Calu3 (cell line): ENCODE data around the gene ARMCX6. TPM values are rescaled to one million over a fixed set of nuclear protein-coding genes. Genes with fewer than 3 reads are reported as not detected.
"Not testable (repeated sequence)": the region's sequence is repeated elsewhere in the genome, so short reads cannot be mapped to it uniquely, and the experiment has no call there.

Experiments used
- BruUV-seq: library from RNA; stranded (reverse); fragments of 400-500 nt; replicated peaks from 2 replicates; lab custom pipeline; 2021; lab: Mats Ljungman, UMichigan
- CTCF ChIA-PET: fragments of 300-600 bp; sonication (Branson Sonifier 250); formaldehyde crosslinking; loops from one replicate; lab custom pipeline; 2022; ENCODE audit warnings: antibody characterized with exemption; lab: Charles Lee
- DNase-seq: peaks from one replicate; pipeline ENCODE4 v3.0.0; 2022
- H3K27ac Mint-ChIP-seq: one replicate; pipeline ENCODE4 v1.8.0; 2022; ENCODE audit warnings: mixed read lengths; ENCODE audit not compliant: unreplicated experiment
- H3K27me3 Mint-ChIP-seq: one replicate; pipeline ENCODE4 v1.8.0; 2022; ENCODE audit warnings: mixed read lengths; ENCODE audit not compliant: unreplicated experiment
- H3K36me3 Mint-ChIP-seq: one replicate; pipeline ENCODE4 v1.8.0; 2022; ENCODE audit warnings: mild to moderate bottlenecking, moderate library complexity, mixed read lengths; ENCODE audit not compliant: insufficient read depth, unreplicated experiment
- H3K4me1 Mint-ChIP-seq: one replicate; pipeline ENCODE4 v1.8.0; 2022; ENCODE audit warnings: mild to moderate bottlenecking, low read depth, mixed read lengths; ENCODE audit not compliant: unreplicated experiment
- H3K4me3 Mint-ChIP-seq: one replicate; pipeline ENCODE4 v1.8.0; 2022; ENCODE audit warnings: mild to moderate bottlenecking, low read depth, moderate library complexity, mixed read lengths; ENCODE audit not compliant: unreplicated experiment
- H3K9me3 Mint-ChIP-seq: one replicate; pipeline ENCODE4 v1.8.0; 2022; ENCODE audit warnings: low read depth, mixed read lengths; ENCODE audit not compliant: unreplicated experiment
- CTCF ChIP-seq: fragments of 200-600 bp; IDR thresholded peaks from one replicate; pipeline ENCODE4 v1.8.0; 2022; ENCODE audit warnings: antibody characterized with exemption; ENCODE audit not compliant: unreplicated experiment
- intact Hi-C: fragments of 100-400 bp; cut with micrococcal nuclease; formaldehyde crosslinking; loops from one replicate; pipeline ENCODE4 v1.10.0; 2022; ENCODE audit not compliant: unreplicated experiment
- total RNA-seq: library from RNA; stranded (reverse); gene quantifications from 2 replicates; pipeline ENCODE4 v1.2.3, GENCODE V29; 2022

Gene ARMCX6
- total RNA-seq, 1 experiment from 2014 or later: 30.4 TPM

GRCh38 chrX:101619364-101619763, 1.6 kb upstream of the ARMCX6 start:
- no peak for TF ChIP-seq CTCF
- H3K4me1 Mint-ChIP-seq: no peaks in the 10 kb centered on the region
- BruUV-seq: no TSS peak
- DNase-seq: no peak
- H3K4me3 Mint-ChIP-seq: no peak overlapping the region
- H3K9me3 Mint-ChIP-seq: no peaks in the 10 kb centered on the region
- CTCF ChIA-PET: no interaction called here
- intact Hi-C loops: no loop called here
- H3K27ac Mint-ChIP-seq: no peak overlapping the region
- H3K27me3 Mint-ChIP-seq: no peaks in the 10 kb centered on the region
- H3K36me3 Mint-ChIP-seq: peaks cover 34% of the 10 kb centered on the region

- Mint-ChIP-seq H3K27ac (no peak overlapping the region), H3K4me1 (no peaks in the 10 kb centered on the region), H3K36me3 (no peaks in the 10 kb centered on the region), H3K4me3 (no peak overlapping the region), H3K27me3 (peaks cover 54% of the 10 kb centered on the region), H3K9me3 (no peaks in the 10 kb centered on the region)
- no peak for TF ChIP-seq CTCF
- DNase-seq: no peak
- CTCF ChIA-PET: interaction anchor here (0.6 kb wide), 1 partner anchor 1791 kb away, joined by 3 read pairs; no protein-coding TSS in a partner anchor
- no TSS peak for BruUV-seq
- intact Hi-C loops: no loop called here
These were observed 12.1 kb downstream of the ARMCX6 start for GRCh38 chrX:101605728-101606127.

GRCh38 chrX:101605146-101605545, 12.7 kb downstream of the ARMCX6 start:
- intact Hi-C loops: no loop called here

GRCh38 chrX:101602077-101602476, 15.7 kb downstream of the ARMCX6 start:
- BruUV-seq: no TSS peak
- H3K9me3 Mint-ChIP-seq: no peaks in the 10 kb centered on the region
- H3K4me3 Mint-ChIP-seq: no peak overlapping the region
- H3K4me1 Mint-ChIP-seq: no peaks in the 10 kb centered on the region
- no peak overlapping the region for H3K27ac Mint-ChIP-seq
- no peak for TF ChIP-seq CTCF
- no peak for DNase-seq
- intact Hi-C loops: no loop called here
- CTCF ChIA-PET: interaction anchor here (0.5 kb wide), 1 partner anchor 931 kb away, joined by 8 read pairs; no protein-coding TSS in a partner anchor
- H3K36me3 Mint-ChIP-seq: no peaks in the 10 kb centered on the region
- peaks cover 32% of the 10 kb centered on the region for H3K27me3 Mint-ChIP-seq

More at GRCh38 chrX:101605146-101605545, 12.7 kb downstream of the ARMCX6 start:
- Mint-ChIP-seq H3K4me1 (no peaks in the 10 kb centered on the region), H3K4me3 (no peak overlapping the region), H3K27me3 (peaks cover 54% of the 10 kb centered on the region), H3K36me3 (no peaks in the 10 kb centered on the region), H3K9me3 (no peaks in the 10 kb centered on the region), H3K27ac (no peak overlapping the region)
- CTCF ChIA-PET: no interaction called here
- no peak for TF ChIP-seq CTCF
- DNase-seq: no peak
- no TSS peak for BruUV-seq

GRCh38 chrX:101599592-101599991, 18.2 kb downstream of the ARMCX6 start:
- H3K4me1 Mint-ChIP-seq, H3K4me3 Mint-ChIP-seq, DNase-seq, H3K9me3 Mint-ChIP-seq, CTCF ChIA-PET, H3K36me3 Mint-ChIP-seq, BruUV-seq, H3K27ac Mint-ChIP-seq: not testable (repeated sequence)
- peaks cover 35% of the 10 kb centered on the region for H3K27me3 Mint-ChIP-seq
- intact Hi-C loops: loop anchor here (5.0 to 10.0 kb wide), 4 partner anchors 158 to 485 kb away; no protein-coding TSS in a partner anchor
